ENCODE data around the gene PPDPF. TPM values are rescaled to one million over a fixed set of nuclear protein-coding genes. Genes with fewer than 3 reads are reported as not detected.
"Not testable (repeated sequence)": the region's sequence is repeated elsewhere in the genome, so short reads cannot be mapped to it uniquely, and the experiment has no call there.

Gene PPDPF
- polyA plus RNA-seq, 1 donor = 234 TPM

DNA sequence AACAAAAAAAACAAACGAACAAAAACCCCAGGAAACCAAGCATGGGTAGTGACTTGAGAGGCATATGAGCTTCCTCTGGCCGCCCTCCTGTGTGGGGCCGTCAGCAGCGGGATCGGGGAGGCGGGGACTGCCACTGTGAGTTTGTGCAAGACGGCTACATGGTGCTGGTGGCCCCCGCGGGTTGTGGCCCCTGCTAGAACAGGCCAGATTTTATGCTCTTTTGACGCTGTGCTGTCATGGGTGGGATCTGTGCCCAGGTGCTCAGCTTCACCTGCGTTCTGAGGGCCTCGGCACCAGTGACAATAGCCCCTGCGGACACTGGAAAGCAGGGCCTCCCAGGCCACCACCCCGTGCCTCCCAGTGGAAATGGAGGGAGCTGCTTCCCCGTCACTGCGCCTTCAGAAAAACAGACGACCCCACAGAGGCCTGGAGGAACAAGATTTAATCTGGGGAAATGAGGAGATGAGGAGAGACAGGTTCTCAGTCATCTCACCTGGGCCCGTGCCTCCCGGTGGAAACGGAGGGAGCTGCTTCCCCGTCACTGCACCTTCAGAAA is 43.4 kb upstream of the PPDPF start:
- H3K4me3 ChIP-seq (ENCODE audit: low read length) = no peak overlapping the region
- no peaks in the 10 kb centered on the region for H3K36me3 ChIP-seq (ENCODE audit: control insufficient read depth, insufficient read depth, low read length)
- DNase-seq = no peak
- no peaks in the 10 kb centered on the region for H3K4me1 ChIP-seq (ENCODE audit: control insufficient read depth, insufficient read depth, low read length)
- WGBS (ENCODE audit: insufficient coverage, low lambda C conversion rate) = no CpG with 5 or more reads among the region's 21 CpGs
- H3K27me3 ChIP-seq (ENCODE audit: control insufficient read depth, insufficient read depth, low read length) = peaks cover 75% of the 10 kb centered on the region
- no peaks in the 10 kb centered on the region for H3K9me3 ChIP-seq (ENCODE audit: control insufficient read depth, low read depth, low read length)
- no peak overlapping the region for H3K27ac ChIP-seq (ENCODE audit: low read length)

DNA sequence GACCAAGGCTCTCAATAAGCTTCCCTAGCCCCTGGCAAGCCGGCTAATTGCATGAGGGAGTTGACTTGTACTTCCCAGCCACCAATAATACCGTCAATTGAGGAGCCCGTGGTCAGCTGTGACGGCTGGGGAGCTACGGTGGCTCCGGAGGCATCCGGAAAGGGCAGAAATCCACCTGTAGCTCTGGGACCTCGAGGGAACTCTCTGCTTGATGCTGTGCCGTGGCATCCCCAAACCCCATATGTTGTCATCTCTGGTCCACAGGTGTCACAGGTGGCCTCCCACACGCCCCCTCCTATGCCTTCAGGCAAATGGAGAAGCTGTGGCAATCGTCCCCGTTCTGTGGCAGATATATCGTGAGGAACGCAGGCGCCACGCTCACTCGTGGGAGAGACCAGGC is 42.6 kb upstream of the PPDPF start:
- WGBS (ENCODE audit: insufficient coverage, low lambda C conversion rate) = no CpG with 5 or more reads among the region's 17 CpGs
- no peak for DNase-seq
- Histone ChIP-seq H3K27ac (ENCODE audit: low read length) (no peak overlapping the region), H3K36me3 (ENCODE audit: control insufficient read depth, insufficient read depth, low read length) (no peaks in the 10 kb centered on the region), H3K9me3 (ENCODE audit: control insufficient read depth, low read depth, low read length) (no peaks in the 10 kb centered on the region), H3K4me3 (ENCODE audit: low read length) (no peak overlapping the region), H3K4me1 (ENCODE audit: control insufficient read depth, insufficient read depth, low read length) (no peaks in the 10 kb centered on the region), H3K27me3 (ENCODE audit: control insufficient read depth, insufficient read depth, low read length) (peaks cover 81% of the 10 kb centered on the region)

GRCh38 chr20:63478346-63479302 is 41.9 kb upstream of the PPDPF start:
- H3K27me3 ChIP-seq (ENCODE audit: control insufficient read depth, insufficient read depth, low read length) = peaks cover 78% of the 10 kb centered on the region
- no peak for DNase-seq
- WGBS (ENCODE audit: insufficient coverage, low lambda C conversion rate) = no CpG with 5 or more reads among the region's 34 CpGs
- no peaks in the 10 kb centered on the region for H3K4me1 ChIP-seq (ENCODE audit: control insufficient read depth, insufficient read depth, low read length)
- no peaks in the 10 kb centered on the region for H3K9me3 ChIP-seq (ENCODE audit: control insufficient read depth, low read depth, low read length)
- H3K4me3 ChIP-seq (ENCODE audit: low read length) = no peak overlapping the region
- H3K27ac ChIP-seq (ENCODE audit: low read length) = no peak overlapping the region
- H3K36me3 ChIP-seq (ENCODE audit: control insufficient read depth, insufficient read depth, low read length) = no peaks in the 10 kb centered on the region

GRCh38 chr20:63479695-63480419 is 40.7 kb upstream of the PPDPF start:
- not testable (repeated sequence) for H3K27ac ChIP-seq (ENCODE audit: low read length); H3K36me3 ChIP-seq (ENCODE audit: control insufficient read depth, insufficient read depth, low read length); H3K9me3 ChIP-seq (ENCODE audit: control insufficient read depth, low read depth, low read length); H3K4me3 ChIP-seq (ENCODE audit: low read length); DNase-seq; H3K4me1 ChIP-seq (ENCODE audit: control insufficient read depth, insufficient read depth, low read length)
- H3K27me3 ChIP-seq (ENCODE audit: control insufficient read depth, insufficient read depth, low read length) = peaks cover 66% of the 10 kb centered on the region
- no CpG with 5 or more reads among the region's 32 CpGs for WGBS (ENCODE audit: insufficient coverage, low lambda C conversion rate)

DNA sequence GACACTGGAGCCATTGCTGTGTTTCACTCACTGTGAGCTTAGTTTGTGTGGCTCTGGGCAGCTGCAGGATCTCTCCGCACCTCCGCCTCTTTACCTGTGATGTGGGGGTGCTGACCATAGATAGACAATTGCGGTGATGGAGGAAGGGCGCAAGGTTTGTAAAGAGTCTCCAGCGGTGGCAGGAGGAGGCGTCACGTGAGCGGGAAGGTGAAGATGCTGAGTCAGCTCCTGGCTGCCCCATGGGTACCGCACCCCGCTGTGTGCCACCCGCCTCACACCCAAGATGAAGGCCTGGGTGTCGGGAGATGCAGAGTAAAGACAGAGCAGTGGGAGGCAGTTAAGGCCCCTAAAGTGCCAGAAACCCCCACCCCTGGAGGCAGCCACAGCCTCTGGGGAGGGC is 39.1 kb upstream of the PPDPF start:
- H3K4me1 ChIP-seq (ENCODE audit: control insufficient read depth, insufficient read depth, low read length) = no peaks in the 10 kb centered on the region
- no peak overlapping the region for H3K27ac ChIP-seq (ENCODE audit: low read length)
- no peak for DNase-seq
- peaks cover 58% of the 10 kb centered on the region for H3K27me3 ChIP-seq (ENCODE audit: control insufficient read depth, insufficient read depth, low read length)
- WGBS (ENCODE audit: insufficient coverage, low lambda C conversion rate) = no CpG with 5 or more reads among the region's 12 CpGs
- no peaks in the 10 kb centered on the region for H3K36me3 ChIP-seq (ENCODE audit: control insufficient read depth, insufficient read depth, low read length)
- peaks cover 3% of the 10 kb centered on the region for H3K9me3 ChIP-seq (ENCODE audit: control insufficient read depth, low read depth, low read length)
- no peak overlapping the region for H3K4me3 ChIP-seq (ENCODE audit: low read length)

- H3K27ac ChIP-seq (ENCODE audit: low read length) = no peak overlapping the region
- no CpG with 5 or more reads among the region's 11 CpGs for WGBS (ENCODE audit: insufficient coverage, low lambda C conversion rate)
- H3K36me3 ChIP-seq (ENCODE audit: control insufficient read depth, insufficient read depth, low read length) = no peaks in the 10 kb centered on the region
- H3K9me3 ChIP-seq (ENCODE audit: control insufficient read depth, low read depth, low read length) = peaks cover 6% of the 10 kb centered on the region
- no peak for DNase-seq
- no peak overlapping the region for H3K4me3 ChIP-seq (ENCODE audit: low read length)
- peaks cover 54% of the 10 kb centered on the region for H3K27me3 ChIP-seq (ENCODE audit: control insufficient read depth, insufficient read depth, low read length)
- H3K4me1 ChIP-seq (ENCODE audit: control insufficient read depth, insufficient read depth, low read length) = no peaks in the 10 kb centered on the region
These were observed 38.5 kb upstream of the PPDPF start for GRCh38 chr20:63482021-63482587.

DNA sequence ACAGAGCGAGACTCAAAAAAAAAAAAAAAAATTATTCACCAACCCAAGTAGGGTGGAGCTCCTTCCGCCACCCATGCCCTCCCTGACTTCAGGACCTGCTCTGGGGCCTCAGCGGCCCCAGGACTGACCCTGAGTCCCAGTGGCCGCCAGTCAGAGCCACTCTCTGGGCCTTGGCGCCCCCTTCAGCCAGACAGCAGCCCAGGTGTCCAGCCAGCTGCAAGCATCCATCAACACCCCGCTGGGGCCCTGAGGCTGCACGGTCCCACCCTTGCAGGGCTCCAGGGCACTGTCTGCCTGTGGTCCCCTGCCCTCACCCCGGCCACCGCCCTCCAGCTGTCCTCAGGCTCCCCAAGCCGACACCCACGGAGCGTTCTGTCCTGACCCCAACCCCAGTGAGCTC is 36.7 kb upstream of the PPDPF start:
- no CpG with 5 or more reads among the region's 12 CpGs for WGBS (ENCODE audit: insufficient coverage, low lambda C conversion rate)
- H3K9me3 ChIP-seq (ENCODE audit: control insufficient read depth, low read depth, low read length) = peaks cover 6% of the 10 kb centered on the region
- no peak overlapping the region for H3K27ac ChIP-seq (ENCODE audit: low read length)
- DNase-seq = no peak
- no peak overlapping the region for H3K4me3 ChIP-seq (ENCODE audit: low read length)
- H3K36me3 ChIP-seq (ENCODE audit: control insufficient read depth, insufficient read depth, low read length) = no peaks in the 10 kb centered on the region
- peaks cover 50% of the 10 kb centered on the region for H3K27me3 ChIP-seq (ENCODE audit: control insufficient read depth, insufficient read depth, low read length)
- H3K4me1 ChIP-seq (ENCODE audit: control insufficient read depth, insufficient read depth, low read length) = no peaks in the 10 kb centered on the region

DNA sequence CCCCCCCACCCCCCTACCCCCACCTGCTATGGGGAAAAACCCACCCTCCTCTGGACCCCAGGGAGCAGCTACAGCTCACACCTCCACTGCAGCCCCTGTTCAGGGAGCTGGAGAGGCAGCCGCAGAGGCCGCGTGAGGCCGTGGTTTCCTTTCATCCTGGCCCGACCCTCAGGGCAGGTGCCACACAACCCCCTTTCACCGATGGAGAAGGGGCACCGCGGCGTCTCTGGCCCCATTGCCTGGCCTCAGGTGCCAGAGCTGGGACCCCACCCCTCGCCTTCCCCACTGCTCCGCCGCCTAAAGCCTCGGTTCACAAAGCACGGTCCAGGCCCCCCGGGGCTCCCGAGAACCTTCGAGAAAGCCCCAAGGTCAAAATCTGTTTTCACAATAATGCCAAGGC is 36.3 kb upstream of the PPDPF start:
- no peaks in the 10 kb centered on the region for H3K36me3 ChIP-seq (ENCODE audit: control insufficient read depth, insufficient read depth, low read length)
- H3K27me3 ChIP-seq (ENCODE audit: control insufficient read depth, insufficient read depth, low read length) = peaks cover 50% of the 10 kb centered on the region
- H3K4me1 ChIP-seq (ENCODE audit: control insufficient read depth, insufficient read depth, low read length) = no peaks in the 10 kb centered on the region
- no peak for DNase-seq
- H3K4me3 ChIP-seq (ENCODE audit: low read length) = no peak overlapping the region
- no CpG with 5 or more reads among the region's 17 CpGs for WGBS (ENCODE audit: insufficient coverage, low lambda C conversion rate)
- H3K9me3 ChIP-seq (ENCODE audit: control insufficient read depth, low read depth, low read length) = peaks cover 6% of the 10 kb centered on the region
- no peak overlapping the region for H3K27ac ChIP-seq (ENCODE audit: low read length)

GRCh38 chr20:63484651-63485403 is 35.7 kb upstream of the PPDPF start:
- Histone ChIP-seq H3K4me3 (ENCODE audit: low read length) (no peak overlapping the region), H3K36me3 (ENCODE audit: control insufficient read depth, insufficient read depth, low read length) (no peaks in the 10 kb centered on the region), H3K9me3 (ENCODE audit: control insufficient read depth, low read depth, low read length) (peaks cover 6% of the 10 kb centered on the region), H3K4me1 (ENCODE audit: control insufficient read depth, insufficient read depth, low read length) (no peaks in the 10 kb centered on the region), H3K27me3 (ENCODE audit: control insufficient read depth, insufficient read depth, low read length) (peaks cover 48% of the 10 kb centered on the region), H3K27ac (ENCODE audit: low read length) (no peak overlapping the region)
- no CpG with 5 or more reads among the region's 18 CpGs for WGBS (ENCODE audit: insufficient coverage, low lambda C conversion rate)
- DNase-seq = no peak

All from large intestine (tissue), 3 donors.